ENCODE data around the gene SIAH1.

DNA sequence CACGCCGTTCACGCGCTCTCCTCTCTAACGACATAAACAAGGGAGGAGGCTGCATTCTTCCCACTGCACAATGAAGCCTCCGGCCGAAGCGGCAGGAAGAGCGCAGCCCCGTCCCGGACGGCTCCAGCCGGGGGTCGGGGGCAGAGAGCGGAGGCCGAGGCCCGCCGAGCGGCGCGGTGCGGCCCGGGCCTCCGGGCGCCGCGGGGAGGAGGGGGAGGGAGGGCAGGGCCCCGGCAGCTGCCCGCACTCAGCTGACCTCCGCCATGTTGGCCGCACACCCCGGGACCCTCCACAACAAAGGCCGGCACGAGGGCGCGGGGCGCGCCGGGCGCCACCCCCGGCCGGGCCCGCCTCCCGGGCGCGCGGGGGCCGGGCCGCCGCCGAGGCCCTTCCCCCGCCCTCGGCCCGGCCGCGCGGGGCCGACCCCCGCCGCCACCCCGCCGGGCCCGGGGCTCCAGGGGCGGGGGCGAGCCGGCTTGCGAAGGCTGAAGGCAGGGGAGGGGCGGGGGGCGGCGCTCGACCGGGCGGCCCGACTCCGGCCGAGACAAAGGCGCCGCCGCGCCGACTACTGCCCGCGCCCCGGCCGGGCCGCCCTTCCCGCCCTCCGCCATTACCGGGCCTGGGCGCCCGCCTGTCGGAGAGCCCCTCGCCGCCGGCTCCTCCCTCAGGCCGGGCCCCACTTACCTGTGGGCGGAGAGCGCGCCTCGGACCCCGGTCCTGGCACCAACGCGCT, 527 bp downstream of the SIAH1 start:
- TF ChIP-seq, protein P1, sequence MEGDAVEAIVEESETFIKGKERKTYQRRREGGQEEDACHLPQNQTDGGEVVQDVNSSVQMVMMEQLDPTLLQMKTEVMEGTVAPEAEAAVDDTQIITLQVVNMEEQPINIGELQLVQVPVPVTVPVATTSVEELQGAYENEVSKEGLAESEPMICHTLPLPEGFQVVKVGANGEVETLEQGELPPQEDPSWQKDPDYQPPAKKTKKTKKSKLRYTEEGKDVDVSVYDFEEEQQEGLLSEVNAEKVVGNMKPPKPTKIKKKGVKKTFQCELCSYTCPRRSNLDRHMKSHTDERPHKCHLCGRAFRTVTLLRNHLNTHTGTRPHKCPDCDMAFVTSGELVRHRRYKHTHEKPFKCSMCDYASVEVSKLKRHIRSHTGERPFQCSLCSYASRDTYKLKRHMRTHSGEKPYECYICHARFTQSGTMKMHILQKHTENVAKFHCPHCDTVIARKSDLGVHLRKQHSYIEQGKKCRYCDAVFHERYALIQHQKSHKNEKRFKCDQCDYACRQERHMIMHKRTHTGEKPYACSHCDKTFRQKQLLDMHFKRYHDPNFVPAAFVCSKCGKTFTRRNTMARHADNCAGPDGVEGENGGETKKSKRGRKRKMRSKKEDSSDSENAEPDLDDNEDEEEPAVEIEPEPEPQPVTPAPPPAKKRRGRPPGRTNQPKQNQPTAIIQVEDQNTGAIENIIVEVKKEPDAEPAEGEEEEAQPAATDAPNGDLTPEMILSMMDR (IDR thresholded peaks at IDR 0.05), result no peak
- no peak for TF ChIP-seq POLR2A (IDR thresholded peaks at IDR 0.05)
- TF ChIP-seq POLR2AphosphoS5 (IDR thresholded peaks at IDR 0.05), result no peak

Measured in prostate gland (tissue), 2 donors.